A549 (cell line): ENCODE measurements around the gene SLC49A3. TPM values are rescaled to one million over a fixed set of nuclear protein-coding genes. Genes with fewer than 3 reads are reported as not detected.

ENCODE experiments used
- ATAC-seq, 2 experiments: fragments of 200-7000 bp in 1 of 2; fragments of >200 bp in 1 of 2; cut with Nextera tagmentation in 1 of 2; cut with Tn5 transposase in 1 of 2; 3 replicates each; pipeline versions ENCODE4 v1.8.0 to v1.9.1; 2018 to 2020; ENCODE audit warnings: mild to moderate bottlenecking in 1 of 2, moderate library complexity in 1 of 2
- CTCF ChIA-PET: fragments of 300-600 bp; sonication (Branson Sonifier 250); formaldehyde crosslinking; extraction: SDS; loops from one replicate; lab custom pipeline; 2021; ENCODE audit warnings: antibody characterized with exemption, inconsistent platforms; lab: Yijun Ruan, JAX
- POLR2A ChIA-PET: fragments of 350-600 bp; formaldehyde crosslinking; extraction: SDS; loops from one replicate; lab custom pipeline; 2021; ENCODE audit warnings: antibody characterized with exemption, inconsistent platforms; lab: Yijun Ruan, JAX
- DNase-seq, 2 experiments: peaks; one replicate each; pipeline versions ENCODE4 v3.0.0 to v3.0.0-alpha.2; 2011 to 2016; ENCODE audit warnings: low read depth in 1 of 2, low spot score in 1 of 2
- FAIRE-seq: peaks from 2 replicates; lab custom pipeline; 2011; peaks lifted over from hg19 to GRCh38; lab: Jason Lieb, UNC
- H3K27ac ChIP-seq, 2 experiments: fragments of >200 bp; sonication (Bioruptor Twin); formaldehyde crosslinking; 3 replicates each; pipeline ENCODE4 v1.5.1; 2016 to 2017
- H3K4me1 ChIP-seq: fragments of >200 bp; sonication (Bioruptor Twin); formaldehyde crosslinking; 3 replicates; pipeline ENCODE4 v1.6.1; 2016
- H3K4me2 ChIP-seq: fragments of >200 bp; sonication (Bioruptor Twin); formaldehyde crosslinking; 3 replicates; pipeline ENCODE4 v1.6.1; 2016
- H3K4me3 ChIP-seq: fragments of >200 bp; sonication (Bioruptor Twin); formaldehyde crosslinking; 3 replicates; pipeline ENCODE4 v1.5.1; 2016
- H3K9me3 ChIP-seq: fragments of >200 bp; sonication (Bioruptor Twin); formaldehyde crosslinking; 3 replicates; pipeline ENCODE4 v1.6.1; 2016
- CBX2 ChIP-seq: fragments of 200-600 bp; sonication (generic); IDR thresholded peaks from 2 replicates; pipeline ENCODE4 v1.6.1; 2016; ENCODE audit warnings: low read depth, mild to moderate bottlenecking, borderline replicate concordance
- CBX8 ChIP-seq: fragments of 200-600 bp; sonication (generic); IDR thresholded peaks from 2 replicates; pipeline ENCODE4 v1.6.1; 2016
- CHD4 ChIP-seq: fragments of 200-600 bp; sonication (generic); IDR thresholded peaks from 2 replicates; pipeline ENCODE4 v1.6.1; 2016; ENCODE audit warnings: antibody characterized with exemption, mild to moderate bottlenecking, borderline replicate concordance
- EHMT2 ChIP-seq: fragments of 200-600 bp; sonication (generic); IDR thresholded peaks from 2 replicates; pipeline ENCODE4 v1.6.1; 2016; ENCODE audit warnings: antibody characterized with exemption, low read depth, mild to moderate bottlenecking, moderate library complexity
- ELK1 ChIP-seq: fragments of 150-350 bp; IDR thresholded peaks from 2 replicates; pipeline ENCODE4 v1.6.1; 2014; ENCODE audit warnings: low read depth, mild to moderate bottlenecking, low read length
- EP300 ChIP-seq, 2 experiments: fragments of >200 bp; sonication (Bioruptor Twin); formaldehyde crosslinking; IDR thresholded peaks; 2 replicates in 1 of 2; 3 replicates in 1 of 2; pipeline ENCODE4 v1.6.1; 2016 to 2017
- ESRRA ChIP-seq: fragments of 150-350 bp; IDR thresholded peaks from 2 replicates; pipeline ENCODE4 v1.6.1; 2014; ENCODE audit warnings: mild to moderate bottlenecking, low read length, borderline replicate concordance
- FOSB ChIP-seq: fragments of 250-450 bp; sonication (Bioruptor Pico); IDR thresholded peaks from 2 replicates; pipeline ENCODE4 v1.5.0; 2020; ENCODE audit warnings: mild to moderate bottlenecking, moderate library complexity
- FOSL2 ChIP-seq, 2 experiments: fragments of 450-650 bp in 1 of 2; fragments of >200 bp in 1 of 2; sonication (Bioruptor Twin) in 1 of 2; formaldehyde crosslinking; IDR thresholded peaks; 2 replicates each; pipeline versions ENCODE4 v1.5.0 to v1.6.1; 2016 to 2020; ENCODE audit warnings: mild to moderate bottlenecking in 1 of 2, moderate library complexity in 1 of 2
- FOXS1 ChIP-seq: fragments of 250-450 bp; sonication (Bioruptor Pico); IDR thresholded peaks from 2 replicates; pipeline ENCODE4 v1.5.0; 2020; ENCODE audit warnings: mild to moderate bottlenecking, moderate library complexity
- HDAC2 ChIP-seq: fragments of 200-600 bp; sonication (generic); IDR thresholded peaks from 2 replicates; pipeline ENCODE4 v1.6.1; 2016
- HES2 ChIP-seq: fragments of >200 bp; sonication (Bioruptor Twin); formaldehyde crosslinking; IDR thresholded peaks from 2 replicates; pipeline ENCODE4 v1.6.1; 2016
- KDM5A ChIP-seq: fragments of 200-600 bp; sonication (generic); IDR thresholded peaks from 2 replicates; pipeline ENCODE4 v1.6.1; 2016; ENCODE audit warnings: antibody characterized with exemption, mild to moderate bottlenecking
- NFE2L2 ChIP-seq: fragments of 150-350 bp; conservative IDR thresholded peaks from 2 replicates; pipeline ENCODE4 v1.6.1; 2014; ENCODE audit warnings: low read length
- NPAS2 ChIP-seq: fragments of 250-450 bp; sonication (Bioruptor Pico); IDR thresholded peaks from 2 replicates; pipeline ENCODE4 v1.8.0; 2022; ENCODE audit warnings: mild to moderate bottlenecking, moderate library complexity, borderline replicate concordance
- PHF8 ChIP-seq: fragments of 200-600 bp; sonication (generic); IDR thresholded peaks from 2 replicates; pipeline ENCODE4 v1.6.1; 2016; ENCODE audit warnings: low read depth, mild to moderate bottlenecking, antibody characterized with exemption, moderate library complexity, borderline replicate concordance
- POLR2AphosphoS2 ChIP-seq: conservative IDR thresholded peaks from 2 replicates; pipeline ENCODE4 v1.6.1; 2012; ENCODE audit warnings: low read length, improper control_type of control experiment, inconsistent platforms
- RCOR1 ChIP-seq: fragments of 150-350 bp; IDR thresholded peaks from 2 replicates; pipeline ENCODE4 v1.6.1; 2014; ENCODE audit warnings: antibody characterized with exemption, low read length, low read depth
- RFX5 ChIP-seq: fragments of 450-650 bp; IDR thresholded peaks from 2 replicates; pipeline ENCODE4 v1.7.1; 2014; ENCODE audit warnings: antibody characterized with exemption, mild to moderate bottlenecking, moderate library complexity
- SMC3 ChIP-seq: fragments of >200 bp; sonication (Bioruptor Twin); formaldehyde crosslinking; IDR thresholded peaks from 3 replicates; pipeline ENCODE4 v1.6.1; 2018; ENCODE audit warnings: inconsistent platforms
- TP53 ChIP-seq: fragments of 250-450 bp; sonication (Bioruptor Pico); IDR thresholded peaks from 2 replicates; pipeline ENCODE4 v1.5.0; 2021; ENCODE audit warnings: mild to moderate bottlenecking, moderate library complexity
- ZNF302 ChIP-seq: fragments of 250-450 bp; sonication (Bioruptor Pico); IDR thresholded peaks from 2 replicates; pipeline ENCODE4 v1.9.0; 2021; ENCODE audit warnings: inconsistent platforms, mild to moderate bottlenecking, moderate library complexity
- ZSCAN20 ChIP-seq: fragments of 250-450 bp; sonication (Bioruptor Pico); IDR thresholded peaks from 2 replicates; pipeline ENCODE4 v1.8.0; 2022; ENCODE audit warnings: mild to moderate bottlenecking, moderate library complexity
- WGBS: methylation state at CpG from one replicate; pipeline ENCODE4 v1.1.6; 2017; ENCODE audit errors: missing lambda C conversion rate; 5-methylcytosine and 5-hydroxymethylcytosine counted together
- polyA plus RNA-seq, 4 experiments: library from polyadenylated mRNA; depleted of rRNA in 3 of 4; stranded (reverse); fragments of >200 nt; fragmentation: RNase III in 1 of 4; extraction: RNeasy Plus Mini Kit Qiagen cat#74134 plus additional on column Dnase treatment in 1 of 4; gene quantifications; 2 replicates in 3 of 4; 3 replicates in 1 of 4; pipeline ENCODE4 v1.2.3, GENCODE V29; 2011 to 2017

Gene SLC49A3
- polyA plus RNA-seq, 2 of the 4 experiments (the other 2 are of a cell fraction) = 0.05 to 0.12 TPM

DNA sequence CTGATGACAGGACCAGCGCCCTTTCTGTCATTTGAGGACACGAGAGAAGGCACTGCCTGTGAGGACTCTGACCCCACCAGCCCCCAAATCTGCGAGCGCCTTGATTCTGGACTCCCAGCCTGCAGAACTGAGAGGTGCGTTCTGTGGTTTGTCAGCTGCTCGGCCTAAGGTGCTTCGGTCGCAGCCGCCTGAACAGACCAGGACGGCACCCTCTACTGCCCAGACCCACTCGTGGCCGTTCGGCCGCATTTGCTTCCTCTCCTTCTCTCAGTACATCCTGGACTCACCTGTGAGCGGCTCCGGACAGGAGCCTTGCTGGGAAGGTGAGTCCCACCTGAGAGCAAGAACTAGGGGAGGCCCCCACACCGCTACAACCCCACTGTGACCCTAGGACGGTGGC lies 25.1 kb upstream of the SLC49A3 start:
- POLR2A ChIA-PET = no interaction called here
- Histone ChIP-seq H3K27ac (no peak overlapping the region), H3K4me1 (no peaks in the 10 kb centered on the region), H3K4me3 (no peak overlapping the region), H3K4me2 (no peak overlapping the region)
- FAIRE-seq (no peak), ATAC-seq (no peak)
- CTCF ChIA-PET = interaction anchor here (0.8 kb wide), 1 partner anchor 28 kb away, joined by 3 read pairs; no protein-coding TSS in a partner anchor
- TF ChIP-seq FOSB = no peak
- no peak for TF ChIP-seq EP300 (IDR thresholded peaks at IDR 0.05)
- TF ChIP-seq PHF8 = no peak
- no peak for TF ChIP-seq CHD4
- no peak for TF ChIP-seq RFX5
- TF ChIP-seq ELK1 = no peak
- TF ChIP-seq, all 56 proteins: peak for 0
- WGBS = 99% methylated on average over 18 of the region's 18 CpGs
- no peak for DNase-seq
- H3K9me3 ChIP-seq = no peaks in the 10 kb centered on the region

GRCh38 chr4:712916-713632 lies 24.1 kb upstream of the SLC49A3 start:
- POLR2A ChIA-PET = no interaction called here
- ATAC-seq (no peak), DNase-seq (no peak), FAIRE-seq (no peak)
- CTCF ChIA-PET = no interaction called here
- H3K27ac ChIP-seq = no peak overlapping the region
- H3K4me2 ChIP-seq = no peak overlapping the region
- 92% methylated on average over 4 of the region's 9 CpGs for WGBS
- no peak for TF ChIP-seq HDAC2
- no peak for TF ChIP-seq NPAS2 (CRISPR knock-in tag)
- TF ChIP-seq CBX2 = no peak
- no peak for TF ChIP-seq HES2
- no peak for TF ChIP-seq FOSL2 (IDR thresholded peaks at IDR 0.05)
- TF ChIP-seq FOSL2 (CRISPR knock-in tag; IDR thresholded peaks at IDR 0.05) = no peak
- no peak for TF ChIP-seq ESRRA
- no peak for TF ChIP-seq CBX8
- TF ChIP-seq KDM5A = no peak
- no peak for TF ChIP-seq RCOR1
- no peak for TF ChIP-seq FOXS1 (CRISPR knock-in tag)
- TF ChIP-seq ZNF302 (CRISPR knock-in tag) = no peak
- no peak for TF ChIP-seq SMC3
- no peak for TF ChIP-seq POLR2AphosphoS2
- no peak for TF ChIP-seq ELK1
- no peak for TF ChIP-seq ZSCAN20 (CRISPR knock-in tag)
- no peak for TF ChIP-seq NFE2L2
- no peak for TF ChIP-seq EP300 (IDR thresholded peaks at IDR 0.05)
- no peak for TF ChIP-seq EHMT2
- H3K4me3 ChIP-seq = no peak overlapping the region
- no peaks in the 10 kb centered on the region for H3K9me3 ChIP-seq
- H3K4me1 ChIP-seq = no peaks in the 10 kb centered on the region

GRCh38 chr4:712093-712492 lies 23.1 kb upstream of the SLC49A3 start:
- TF ChIP-seq TP53 (CRISPR knock-in tag) = no peak
- no peak for TF ChIP-seq CBX8
- POLR2A ChIA-PET = no interaction called here
- Histone ChIP-seq H3K9me3 (no peaks in the 10 kb centered on the region), H3K4me3 (no peak overlapping the region), H3K4me1 (peaks cover 1% of the 10 kb centered on the region; the same call in 1 of the 3 replicates), H3K27ac (no peak overlapping the region), H3K4me2 (no peak overlapping the region)
- 75% methylated on average over 3 of the region's 3 CpGs for WGBS
- CTCF ChIA-PET = no interaction called here
- no peak for ATAC-seq
- FAIRE-seq = no peak
- DNase-seq = no peak
